Measurements from ENCODE around the gene NTNG2. TPM values are rescaled to one million over a fixed set of nuclear protein-coding genes. Genes with fewer than 3 reads are reported as not detected.

NTNG2 gene
- total RNA-seq, 1 donor from 2014 or later = 0.98 TPM

DNA sequence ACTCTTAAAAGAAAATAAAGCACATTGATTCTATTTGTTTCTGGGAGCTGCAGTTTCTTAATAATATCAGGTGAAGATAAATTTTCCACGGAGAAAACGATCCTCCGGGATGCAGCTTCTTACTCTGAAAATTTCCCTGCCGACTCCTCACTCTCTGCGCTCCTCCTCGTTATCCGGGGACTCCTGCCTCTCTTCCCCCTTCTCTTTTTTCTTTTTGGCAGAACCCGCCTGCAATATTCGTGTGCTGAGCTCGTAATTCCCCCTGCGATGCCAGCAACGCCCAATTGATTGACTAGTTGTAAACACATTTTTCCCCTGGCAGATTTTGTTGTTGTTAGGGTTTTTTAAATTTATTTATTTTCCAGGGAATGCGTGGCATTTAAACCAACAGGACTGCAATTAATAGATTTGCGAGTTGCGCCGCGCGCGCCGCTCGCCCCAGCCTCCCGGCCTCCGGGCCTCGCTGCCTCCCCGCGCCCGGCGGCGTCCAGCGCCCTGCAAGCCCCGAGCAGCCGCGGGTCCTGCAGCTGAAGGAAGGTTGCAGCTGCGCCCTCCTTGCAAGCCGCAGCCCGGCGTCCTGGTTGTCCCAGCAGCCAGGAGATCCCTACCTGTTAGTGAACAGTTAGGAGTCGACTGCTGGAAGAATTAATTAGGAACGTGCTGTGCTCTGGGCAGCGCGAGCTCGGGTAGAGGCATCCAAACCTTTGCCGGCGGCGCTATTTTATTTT is 2.2 kb downstream of the NTNG2 start:
- Histone ChIP-seq H3K4me3 (peak overlapping the region; percentile 28 to 55), H3K4me1 (peaks cover 47% of the 10 kb centered on the region), H3K36me3 (no peaks in the 10 kb centered on the region), H3K27me3 (peaks cover 5% of the 10 kb centered on the region), H3K27ac (no peak overlapping the region), H3K9me3 (no peaks in the 10 kb centered on the region)
- TF ChIP-seq, protein P1, sequence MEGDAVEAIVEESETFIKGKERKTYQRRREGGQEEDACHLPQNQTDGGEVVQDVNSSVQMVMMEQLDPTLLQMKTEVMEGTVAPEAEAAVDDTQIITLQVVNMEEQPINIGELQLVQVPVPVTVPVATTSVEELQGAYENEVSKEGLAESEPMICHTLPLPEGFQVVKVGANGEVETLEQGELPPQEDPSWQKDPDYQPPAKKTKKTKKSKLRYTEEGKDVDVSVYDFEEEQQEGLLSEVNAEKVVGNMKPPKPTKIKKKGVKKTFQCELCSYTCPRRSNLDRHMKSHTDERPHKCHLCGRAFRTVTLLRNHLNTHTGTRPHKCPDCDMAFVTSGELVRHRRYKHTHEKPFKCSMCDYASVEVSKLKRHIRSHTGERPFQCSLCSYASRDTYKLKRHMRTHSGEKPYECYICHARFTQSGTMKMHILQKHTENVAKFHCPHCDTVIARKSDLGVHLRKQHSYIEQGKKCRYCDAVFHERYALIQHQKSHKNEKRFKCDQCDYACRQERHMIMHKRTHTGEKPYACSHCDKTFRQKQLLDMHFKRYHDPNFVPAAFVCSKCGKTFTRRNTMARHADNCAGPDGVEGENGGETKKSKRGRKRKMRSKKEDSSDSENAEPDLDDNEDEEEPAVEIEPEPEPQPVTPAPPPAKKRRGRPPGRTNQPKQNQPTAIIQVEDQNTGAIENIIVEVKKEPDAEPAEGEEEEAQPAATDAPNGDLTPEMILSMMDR (IDR thresholded peaks at IDR 0.05) = no peak
- no peak for TF ChIP-seq POLR2AphosphoS5 (IDR thresholded peaks at IDR 0.05; ENCODE audit: insufficient read depth in 1 of 2, low read depth in 1 of 2)
- intact Hi-C loops (cut with DNase I) = no loop called here
- DNase-seq (ENCODE audit: extremely low spot score in 2 of 2) = no peak

- DNase-seq (ENCODE audit: extremely low spot score in 2 of 2) = no peak
- peak overlapping the region in 1 of 2 donors; percentile 28 for H3K4me3 ChIP-seq
- no peaks in the 10 kb centered on the region for H3K9me3 ChIP-seq
- no peak overlapping the region for H3K27ac ChIP-seq
- H3K27me3 ChIP-seq = peaks cover 5% of the 10 kb centered on the region
- H3K4me1 ChIP-seq = peaks cover 47% of the 10 kb centered on the region
- intact Hi-C loops (cut with DNase I) = no loop called here
- TF ChIP-seq, protein P1 (IDR thresholded peaks at IDR 0.05) = no peak
- TF ChIP-seq POLR2A (IDR thresholded peaks at IDR 0.05) (no peak), POLR2AphosphoS5 (IDR thresholded peaks at IDR 0.05; ENCODE audit: insufficient read depth in 1 of 2, low read depth in 1 of 2) (no peak)
- no peaks in the 10 kb centered on the region for H3K36me3 ChIP-seq
Observed at GRCh38 chr9:132164604-132165362, 2.9 kb downstream of the NTNG2 start.

- TF ChIP-seq POLR2AphosphoS5 (IDR thresholded peaks at IDR 0.05; ENCODE audit: insufficient read depth in 1 of 2, low read depth in 1 of 2) (no peak), POLR2A (IDR thresholded peaks at IDR 0.05) (no peak)
- TF ChIP-seq, protein P1 (IDR thresholded peaks at IDR 0.05) = no peak
- Histone ChIP-seq H3K27ac (no peak overlapping the region), H3K36me3 (no peaks in the 10 kb centered on the region), H3K27me3 (peaks cover 5% of the 10 kb centered on the region), H3K9me3 (no peaks in the 10 kb centered on the region), H3K4me3 (no peak overlapping the region), H3K4me1 (peaks cover 36% of the 10 kb centered on the region)
- intact Hi-C loops (cut with DNase I) = no loop called here
- DNase-seq (ENCODE audit: extremely low spot score in 2 of 2) = no peak
Observed at GRCh38 chr9:132166599-132166998, 4.7 kb downstream of the NTNG2 start.

GRCh38 chr9:132167192-132167591 is 5.3 kb downstream of the NTNG2 start:
- peaks cover 34% of the 10 kb centered on the region for H3K4me1 ChIP-seq
- intact Hi-C loops (cut with DNase I) = no loop called here
- peaks cover 5% of the 10 kb centered on the region for H3K27me3 ChIP-seq
- H3K36me3 ChIP-seq = no peaks in the 10 kb centered on the region
- DNase-seq (ENCODE audit: extremely low spot score in 2 of 2) = no peak
- no peak overlapping the region for H3K4me3 ChIP-seq
- TF ChIP-seq, protein P1 (IDR thresholded peaks at IDR 0.05) = no peak
- TF ChIP-seq POLR2AphosphoS5 (IDR thresholded peaks at IDR 0.05; ENCODE audit: insufficient read depth in 1 of 2, low read depth in 1 of 2) = no peak
- H3K9me3 ChIP-seq = no peaks in the 10 kb centered on the region
- H3K27ac ChIP-seq = no peak overlapping the region

DNA sequence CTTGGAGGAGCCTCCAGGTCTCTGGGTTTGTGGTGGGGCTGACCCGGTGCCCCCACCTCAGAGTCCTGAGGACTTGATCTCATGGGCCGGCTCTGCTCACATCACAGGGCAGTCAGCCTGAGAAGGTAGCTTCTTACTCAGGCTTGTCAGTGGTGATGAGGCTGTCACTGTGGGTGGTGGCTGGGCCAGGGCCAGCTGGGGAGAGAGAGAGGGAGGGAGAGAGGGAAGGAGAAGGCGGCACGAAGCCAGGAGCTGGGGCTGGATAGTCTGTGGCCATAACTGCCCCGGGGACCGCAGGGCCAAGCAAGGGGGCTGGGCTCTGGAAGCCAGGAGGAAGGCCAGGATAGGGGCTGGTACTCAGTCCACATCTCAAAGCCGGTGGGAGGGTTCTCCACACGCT is 6.5 kb downstream of the NTNG2 start:
- H3K4me1 ChIP-seq = peaks cover 23% of the 10 kb centered on the region
- no peak overlapping the region for H3K4me3 ChIP-seq
- no peaks in the 10 kb centered on the region for H3K36me3 ChIP-seq
- TF ChIP-seq, protein P1 (IDR thresholded peaks at IDR 0.05) = no peak
- TF ChIP-seq POLR2A (IDR thresholded peaks at IDR 0.05) (no peak), POLR2AphosphoS5 (IDR thresholded peaks at IDR 0.05; ENCODE audit: insufficient read depth in 1 of 2, low read depth in 1 of 2) (no peak)
- no peak overlapping the region for H3K27ac ChIP-seq
- H3K9me3 ChIP-seq = no peaks in the 10 kb centered on the region
- intact Hi-C loops (cut with DNase I) = no loop called here
- DNase-seq (ENCODE audit: extremely low spot score in 2 of 2) = no peak
- H3K27me3 ChIP-seq = peaks cover 4% of the 10 kb centered on the region

Measured in vagina (tissue), 2 donors.